Activated CD8-positive, alpha-beta memory T cell treated with anti-CD3 and anti-CD28 coated beads, Interleukin-2, amount 10 ng/mL, durations not matched to agents 7 days and 5 days (primary cell): Measurements from ENCODE around the gene MAN1C1. TPM values are rescaled to one million over a fixed set of nuclear protein-coding genes. Genes with fewer than 3 reads are reported as not detected.

Source experiments
- ATAC-seq: fragments of 150-1000 bp; cut with Tn5 transposase; one replicate; pipeline ENCODE4 v1.10.0; 2021; ENCODE audit warnings: moderate library complexity
- CTCF ChIA-PET: fragments of 350-600 bp; sonication (Branson Sonifier 250); formaldehyde crosslinking; loops from one replicate; lab custom pipeline; 2021; ENCODE audit warnings: antibody characterized with exemption; lab: Charles Lee
- DNase-seq: peaks from one replicate; pipeline ENCODE4 v3.0.0-alpha.2; 2020
- H3K27ac Mint-ChIP-seq: one replicate; pipeline ENCODE4 v1.8.0; 2021; ENCODE audit warnings: mild to moderate bottlenecking, mixed read lengths
- H3K27me3 Mint-ChIP-seq: one replicate; pipeline ENCODE4 v1.8.0; 2021; ENCODE audit warnings: mixed read lengths
- H3K36me3 Mint-ChIP-seq: one replicate; pipeline ENCODE4 v1.8.0; 2021; ENCODE audit warnings: mild to moderate bottlenecking, mixed read lengths
- H3K4me1 Mint-ChIP-seq: one replicate; pipeline ENCODE4 v1.8.0; 2021; ENCODE audit warnings: mixed read lengths
- H3K4me3 Mint-ChIP-seq: one replicate; pipeline ENCODE4 v1.8.0; 2021; ENCODE audit warnings: mild to moderate bottlenecking, moderate library complexity, mixed read lengths
- H3K9me3 Mint-ChIP-seq: one replicate; pipeline ENCODE4 v1.8.0; 2022; ENCODE audit warnings: low read depth, mixed read lengths
- total RNA-seq, 2 experiments: library from RNA; stranded (reverse); gene quantifications; one replicate each; pipeline ENCODE4 v1.2.3, GENCODE V29; 2021

MAN1C1 gene
- total RNA-seq, 2 experiments from 2014 or later, result 15.5 to 20.0 TPM

- peaks cover 20% of the 10 kb centered on the region for H3K4me1 Mint-ChIP-seq
These were observed 154.1 kb downstream of the MAN1C1 start for GRCh38 chr1:25770541-25771220.

GRCh38 chr1:25771221-25772114 lies 154.9 kb downstream of the MAN1C1 start:
- peaks cover 7% of the 10 kb centered on the region for H3K27me3 Mint-ChIP-seq
- CTCF ChIA-PET, result no interaction called here
- no peak for ATAC-seq
- no peak overlapping the region for H3K27ac Mint-ChIP-seq
- H3K4me3 Mint-ChIP-seq, result no peak overlapping the region
- peaks cover 21% of the 10 kb centered on the region for H3K4me1 Mint-ChIP-seq
- peaks cover 2% of the 10 kb centered on the region for H3K36me3 Mint-ChIP-seq
- no peaks in the 10 kb centered on the region for H3K9me3 Mint-ChIP-seq
- DNase-seq, result no peak

More at GRCh38 chr1:25770541-25771220, 154.1 kb downstream of the MAN1C1 start:
- Mint-ChIP-seq H3K4me3 (no peak overlapping the region), H3K36me3 (peaks cover 2% of the 10 kb centered on the region), H3K9me3 (no peaks in the 10 kb centered on the region), H3K27me3 (peaks cover 7% of the 10 kb centered on the region), H3K27ac (no peak overlapping the region)
- CTCF ChIA-PET, result no interaction called here
- DNase-seq (no peak), ATAC-seq (no peak)

- no peaks in the 10 kb centered on the region for H3K9me3 Mint-ChIP-seq
- H3K27me3 Mint-ChIP-seq, result peaks cover 7% of the 10 kb centered on the region
- H3K4me1 Mint-ChIP-seq, result peaks cover 21% of the 10 kb centered on the region
- DNase-seq, result no peak
- no peak for ATAC-seq
- peaks cover 2% of the 10 kb centered on the region for H3K36me3 Mint-ChIP-seq
- no peak overlapping the region for H3K4me3 Mint-ChIP-seq
- CTCF ChIA-PET, result no interaction called here
- H3K27ac Mint-ChIP-seq, result no peak overlapping the region
These were observed 155.6 kb downstream of the MAN1C1 start for GRCh38 chr1:25772164-25772563.

- H3K27ac Mint-ChIP-seq, result no peak overlapping the region
- H3K9me3 Mint-ChIP-seq, result no peaks in the 10 kb centered on the region
- ATAC-seq (no peak), DNase-seq (no peak)
- peaks cover 2% of the 10 kb centered on the region for H3K36me3 Mint-ChIP-seq
- H3K27me3 Mint-ChIP-seq, result peaks cover 7% of the 10 kb centered on the region
- H3K4me1 Mint-ChIP-seq, result peaks cover 21% of the 10 kb centered on the region
- H3K4me3 Mint-ChIP-seq, result no peak overlapping the region
- CTCF ChIA-PET, result no interaction called here
These were observed 156.2 kb downstream of the MAN1C1 start for GRCh38 chr1:25772692-25773245.

- Mint-ChIP-seq H3K36me3 (peaks cover 2% of the 10 kb centered on the region), H3K4me3 (no peak overlapping the region), H3K27me3 (peaks cover 7% of the 10 kb centered on the region), H3K4me1 (peaks cover 21% of the 10 kb centered on the region), H3K27ac (no peak overlapping the region), H3K9me3 (no peaks in the 10 kb centered on the region)
- CTCF ChIA-PET, result interaction anchor here (1.2 to 1.4 kb wide), 2 partner anchors 159 to 201 kb away, joined by 3 to 4 read pairs; no protein-coding TSS in a partner anchor
- no peak for ATAC-seq
- DNase-seq, result no peak
These were observed 157.0 kb downstream of the MAN1C1 start for GRCh38 chr1:25773441-25774125.

GRCh38 chr1:25774206-25774803 lies 157.7 kb downstream of the MAN1C1 start:
- no peaks in the 10 kb centered on the region for H3K36me3 Mint-ChIP-seq
- peaks cover 7% of the 10 kb centered on the region for H3K27me3 Mint-ChIP-seq
- no peak for ATAC-seq
- CTCF ChIA-PET, result interaction anchor here (0.9 to 1.6 kb wide), 9 partner anchors 20 to 254 kb away, joined by 3 to 7 read pairs (median 3); no protein-coding TSS in a partner anchor
- peaks cover 21% of the 10 kb centered on the region for H3K4me1 Mint-ChIP-seq
- H3K27ac Mint-ChIP-seq, result no peak overlapping the region
- no peak for DNase-seq
- H3K4me3 Mint-ChIP-seq, result no peak overlapping the region
- no peaks in the 10 kb centered on the region for H3K9me3 Mint-ChIP-seq

- CTCF ChIA-PET, result interaction anchor here (0.9 to 1.6 kb wide), 10 partner anchors 19 to 255 kb away, joined by 3 to 7 read pairs (median 3); no protein-coding TSS in a partner anchor
- Mint-ChIP-seq H3K27me3 (peaks cover 7% of the 10 kb centered on the region), H3K27ac (peak overlapping the region; percentile 39), H3K36me3 (no peaks in the 10 kb centered on the region), H3K4me3 (peak overlapping the region; percentile 6), H3K4me1 (peaks cover 21% of the 10 kb centered on the region), H3K9me3 (no peaks in the 10 kb centered on the region)
- ATAC-seq, result peak; percentile 83
- peak; percentile 86 for DNase-seq
These were observed 158.6 kb downstream of the MAN1C1 start for GRCh38 chr1:25774921-25775771.

- no peaks in the 10 kb centered on the region for H3K9me3 Mint-ChIP-seq
- DNase-seq (no peak), ATAC-seq (no peak)
- H3K4me1 Mint-ChIP-seq, result peaks cover 14% of the 10 kb centered on the region
- no peak overlapping the region for H3K27ac Mint-ChIP-seq
- CTCF ChIA-PET, result no interaction called here
- H3K36me3 Mint-ChIP-seq, result no peaks in the 10 kb centered on the region
- no peak overlapping the region for H3K4me3 Mint-ChIP-seq
- peaks cover 3% of the 10 kb centered on the region for H3K27me3 Mint-ChIP-seq
These were observed 162.8 kb downstream of the MAN1C1 start for GRCh38 chr1:25779388-25779787.

GRCh38 chr1:25779894-25780293 lies 163.3 kb downstream of the MAN1C1 start:
- no peak overlapping the region for H3K4me3 Mint-ChIP-seq
- no peak for DNase-seq
- CTCF ChIA-PET, result no interaction called here
- ATAC-seq, result no peak
- peaks cover 9% of the 10 kb centered on the region for H3K4me1 Mint-ChIP-seq
- no peak overlapping the region for H3K27ac Mint-ChIP-seq
- H3K27me3 Mint-ChIP-seq, result peaks cover under 1% of the 10 kb centered on the region
- H3K9me3 Mint-ChIP-seq, result no peaks in the 10 kb centered on the region
- H3K36me3 Mint-ChIP-seq, result no peaks in the 10 kb centered on the region

- DNase-seq, result no peak
- CTCF ChIA-PET, result no interaction called here
- ATAC-seq, result no peak
- no peak overlapping the region for H3K4me3 Mint-ChIP-seq
- H3K4me1 Mint-ChIP-seq, result peaks cover 3% of the 10 kb centered on the region
- H3K9me3 Mint-ChIP-seq, result no peaks in the 10 kb centered on the region
- no peaks in the 10 kb centered on the region for H3K36me3 Mint-ChIP-seq
- no peaks in the 10 kb centered on the region for H3K27me3 Mint-ChIP-seq
- H3K27ac Mint-ChIP-seq, result no peak overlapping the region
These were observed 163.9 kb downstream of the MAN1C1 start for GRCh38 chr1:25780318-25781129.

- H3K4me3 Mint-ChIP-seq, result no peak overlapping the region
- DNase-seq (no peak), ATAC-seq (no peak)
- no peaks in the 10 kb centered on the region for H3K36me3 Mint-ChIP-seq
- H3K4me1 Mint-ChIP-seq, result no peaks in the 10 kb centered on the region
- CTCF ChIA-PET, result no interaction called here
- H3K27ac Mint-ChIP-seq, result no peak overlapping the region
- no peaks in the 10 kb centered on the region for H3K27me3 Mint-ChIP-seq
- no peaks in the 10 kb centered on the region for H3K9me3 Mint-ChIP-seq
These were observed 164.5 kb downstream of the MAN1C1 start for GRCh38 chr1:25781130-25781433.
